DND-41 (cell line): ENCODE measurements around the gene EXOC3L4.

Experiments
- ATAC-seq: fragments of 200-7000 bp; cut with Tn5 transposase; 3 replicates; pipeline ENCODE4 v1.9.1; 2021; ENCODE audit warnings: low read depth; ENCODE audit not compliant: insufficient read depth
- DNase-seq: peaks from one replicate; pipeline ENCODE4 v3.0.0-alpha.2; 2020
- H2AFZ ChIP-seq: 2 replicates; pipeline ENCODE4 v1.6.0; 2012; ENCODE audit warnings: low read depth, low read length
- H3K27ac ChIP-seq: 2 replicates; pipeline ENCODE4 v1.5.1; 2012; ENCODE audit warnings: low read length, inconsistent platforms
- H3K27me3 ChIP-seq: fragments of 200-600 bp; sonication (generic); 2 replicates; pipeline ENCODE4 v1.6.0; 2012; ENCODE audit warnings: low read length, mild to moderate bottlenecking, inconsistent platforms; ENCODE audit not compliant: insufficient read depth, poor library complexity
- H3K36me3 ChIP-seq: 2 replicates; pipeline ENCODE4 v1.5.1; 2012; ENCODE audit warnings: low read length, inconsistent platforms; ENCODE audit not compliant: insufficient read depth
- H3K4me1 ChIP-seq: 2 replicates; pipeline ENCODE4 v1.5.1; 2012; ENCODE audit warnings: mild to moderate bottlenecking, low read length; ENCODE audit not compliant: insufficient read depth
- H3K4me2 ChIP-seq: 2 replicates; pipeline ENCODE4 v1.6.0; 2012; ENCODE audit warnings: mild to moderate bottlenecking, moderate library complexity, low read length, inconsistent platforms; ENCODE audit not compliant: insufficient read depth
- H3K4me3 ChIP-seq, 2 experiments: fragments of 200-600 bp in 1 of 2; shearing (Covaris generic) in 1 of 2; 2 replicates each; pipeline ENCODE4 v1.5.1; 2012 to 2016; ENCODE audit warnings: inconsistent platforms in 2 of 2, low read length in 2 of 2, mild to moderate bottlenecking in 2 of 2, low read depth in 1 of 2, moderate library complexity in 1 of 2
- H3K79me2 ChIP-seq: 2 replicates; pipeline ENCODE4 v1.6.0; 2012; ENCODE audit warnings: low read length, inconsistent platforms; ENCODE audit not compliant: insufficient read depth
- H3K9ac ChIP-seq: 2 replicates; pipeline ENCODE4 v1.6.0; 2012; ENCODE audit warnings: low read depth, mild to moderate bottlenecking, inconsistent platforms, low read length, moderate library complexity
- H3K9me3 ChIP-seq: 2 replicates; pipeline ENCODE4 v1.5.1; 2012; ENCODE audit warnings: low read length, moderate library complexity, mild to moderate bottlenecking, inconsistent platforms; ENCODE audit not compliant: insufficient read depth, severe bottlenecking
- H4K20me1 ChIP-seq: 2 replicates; pipeline ENCODE4 v1.6.0; 2012; ENCODE audit warnings: low read length; ENCODE audit not compliant: insufficient read depth
- EZH2 ChIP-seq: IDR thresholded peaks from 3 replicates; pipeline ENCODE4 v1.6.1; 2012; ENCODE audit warnings: borderline replicate concordance, low read depth, mild to moderate bottlenecking, moderate library complexity, low read length, inconsistent platforms; ENCODE audit not compliant: severe bottlenecking
- TF ChIP-seq, protein P1 (sequence below): IDR thresholded peaks from 2 replicates; pipeline ENCODE4 v1.5.1; 2012; ENCODE audit warnings: borderline replicate concordance, low read length, moderate library complexity, mild to moderate bottlenecking; ENCODE audit not compliant: poor library complexity, severe bottlenecking; ENCODE audit errors: extremely low read depth

The EXOC3L4 gene

DNA sequence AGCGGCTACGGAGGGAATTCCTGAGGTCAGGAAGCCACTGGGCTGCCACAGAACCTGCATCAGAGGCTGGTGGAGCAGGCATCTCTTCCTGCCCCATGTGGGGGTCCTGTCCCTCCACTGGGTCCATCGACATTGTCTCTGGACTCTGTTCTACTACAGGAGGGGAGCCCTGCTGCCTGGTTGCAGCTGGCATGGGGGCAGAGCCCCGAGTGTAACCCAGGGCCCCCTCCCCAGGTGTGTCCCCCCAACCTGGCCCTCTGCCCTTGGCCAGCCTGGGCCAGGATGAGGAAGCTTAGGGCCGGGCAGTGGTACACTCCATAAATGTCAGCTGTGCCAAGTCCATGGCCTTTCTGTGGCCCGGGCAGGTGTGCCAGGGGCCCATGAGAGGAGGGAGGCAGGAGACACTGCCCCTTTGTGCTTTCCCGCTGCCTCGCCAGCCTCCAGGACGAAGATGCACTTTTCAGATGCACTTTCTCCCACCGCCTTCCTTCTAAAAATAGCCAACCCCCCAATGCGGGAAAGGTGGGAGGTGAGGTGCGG, 4.0 kb upstream of the EXOC3L4 start:
- Histone ChIP-seq H3K4me2 (peak overlapping the region; percentile 70), H3K4me3 (peak overlapping the region in 1 of 2 experiments; percentile 43; a peak in 1 of 4 replicates), H3K4me1 (peaks cover 16% of the 10 kb centered on the region), H3K27me3 (peaks cover 13% of the 10 kb centered on the region), H3K9me3 (no peaks in the 10 kb centered on the region), H3K27ac (no peak overlapping the region), H2AFZ (peak overlapping the region; percentile 51), H3K36me3 (no peaks in the 10 kb centered on the region), H4K20me1 (peaks cover 10% of the 10 kb centered on the region), H3K79me2 (no peaks in the 10 kb centered on the region), H3K9ac (no peak overlapping the region)
- no peak for TF ChIP-seq EZH2
- TF ChIP-seq, protein P1, sequence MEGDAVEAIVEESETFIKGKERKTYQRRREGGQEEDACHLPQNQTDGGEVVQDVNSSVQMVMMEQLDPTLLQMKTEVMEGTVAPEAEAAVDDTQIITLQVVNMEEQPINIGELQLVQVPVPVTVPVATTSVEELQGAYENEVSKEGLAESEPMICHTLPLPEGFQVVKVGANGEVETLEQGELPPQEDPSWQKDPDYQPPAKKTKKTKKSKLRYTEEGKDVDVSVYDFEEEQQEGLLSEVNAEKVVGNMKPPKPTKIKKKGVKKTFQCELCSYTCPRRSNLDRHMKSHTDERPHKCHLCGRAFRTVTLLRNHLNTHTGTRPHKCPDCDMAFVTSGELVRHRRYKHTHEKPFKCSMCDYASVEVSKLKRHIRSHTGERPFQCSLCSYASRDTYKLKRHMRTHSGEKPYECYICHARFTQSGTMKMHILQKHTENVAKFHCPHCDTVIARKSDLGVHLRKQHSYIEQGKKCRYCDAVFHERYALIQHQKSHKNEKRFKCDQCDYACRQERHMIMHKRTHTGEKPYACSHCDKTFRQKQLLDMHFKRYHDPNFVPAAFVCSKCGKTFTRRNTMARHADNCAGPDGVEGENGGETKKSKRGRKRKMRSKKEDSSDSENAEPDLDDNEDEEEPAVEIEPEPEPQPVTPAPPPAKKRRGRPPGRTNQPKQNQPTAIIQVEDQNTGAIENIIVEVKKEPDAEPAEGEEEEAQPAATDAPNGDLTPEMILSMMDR, result no peak
- ATAC-seq (no peak), DNase-seq (no peak)

GRCh38 chr14:103091041-103091882, 3.3 kb upstream of the EXOC3L4 start:
- no peaks in the 10 kb centered on the region for H3K9me3 ChIP-seq
- H3K4me1 ChIP-seq, result peaks cover 16% of the 10 kb centered on the region
- ATAC-seq, result peak; percentile 92
- peaks cover 10% of the 10 kb centered on the region for H4K20me1 ChIP-seq
- H2AFZ ChIP-seq, result peak overlapping the region; percentile 51
- H3K9ac ChIP-seq, result peak overlapping the region; percentile 26; the same call in 1 of the 2 replicates
- no peak for TF ChIP-seq EZH2
- TF ChIP-seq, protein P1, result peak; percentile 65
- H3K36me3 ChIP-seq, result no peaks in the 10 kb centered on the region
- peaks cover 13% of the 10 kb centered on the region for H3K27me3 ChIP-seq
- H3K4me2 ChIP-seq, result peak overlapping the region; percentile 70
- H3K4me3 ChIP-seq, result peak overlapping the region in 1 of 2 experiments; percentile 43; a peak in 2 of 4 replicates
- no peaks in the 10 kb centered on the region for H3K79me2 ChIP-seq
- DNase-seq, result peak; percentile 77
- H3K27ac ChIP-seq, result no peak overlapping the region

DNA sequence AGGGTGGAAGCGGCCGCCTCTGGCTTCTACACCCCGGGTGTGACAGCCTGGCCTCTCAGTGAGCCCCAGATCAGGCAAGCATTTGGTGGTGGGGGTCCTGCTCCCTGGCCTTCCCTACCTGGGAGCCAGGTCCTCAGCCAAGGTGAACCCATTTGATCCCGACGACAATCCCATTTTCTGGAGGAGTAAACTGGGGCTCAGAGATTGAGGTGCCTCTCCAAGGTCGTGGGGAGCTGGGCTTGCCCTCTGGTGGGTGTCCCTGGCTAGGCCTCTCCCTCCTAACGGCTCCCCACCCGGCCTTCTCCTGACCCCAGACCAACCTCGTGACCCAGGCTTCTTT, 2.7 kb upstream of the EXOC3L4 start:
- Histone ChIP-seq H3K9me3 (no peaks in the 10 kb centered on the region), H3K27me3 (peaks cover 13% of the 10 kb centered on the region), H3K9ac (no peak overlapping the region), H4K20me1 (peaks cover 8% of the 10 kb centered on the region), H3K36me3 (no peaks in the 10 kb centered on the region), H3K4me1 (peaks cover 16% of the 10 kb centered on the region), H3K4me2 (peak overlapping the region; percentile 70), H2AFZ (no peak overlapping the region), H3K79me2 (no peaks in the 10 kb centered on the region), H3K27ac (no peak overlapping the region), H3K4me3 (peak overlapping the region in 1 of 2 experiments; percentile 43; a peak in 1 of 4 replicates)
- TF ChIP-seq, protein P1, result no peak
- no peak for TF ChIP-seq EZH2
- no peak; the same call in 2 of the 3 replicates for ATAC-seq
- DNase-seq, result no peak
